ENCODE measurements around the gene POFUT2. TPM values are rescaled to one million over a fixed set of nuclear protein-coding genes. Genes with fewer than 3 reads are reported as not detected.

POFUT2 gene, protein sequence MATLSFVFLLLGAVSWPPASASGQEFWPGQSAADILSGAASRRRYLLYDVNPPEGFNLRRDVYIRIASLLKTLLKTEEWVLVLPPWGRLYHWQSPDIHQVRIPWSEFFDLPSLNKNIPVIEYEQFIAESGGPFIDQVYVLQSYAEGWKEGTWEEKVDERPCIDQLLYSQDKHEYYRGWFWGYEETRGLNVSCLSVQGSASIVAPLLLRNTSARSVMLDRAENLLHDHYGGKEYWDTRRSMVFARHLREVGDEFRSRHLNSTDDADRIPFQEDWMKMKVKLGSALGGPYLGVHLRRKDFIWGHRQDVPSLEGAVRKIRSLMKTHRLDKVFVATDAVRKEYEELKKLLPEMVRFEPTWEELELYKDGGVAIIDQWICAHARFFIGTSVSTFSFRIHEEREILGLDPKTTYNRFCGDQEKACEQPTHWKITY
- 16.9 TPM for total RNA-seq
- long read RNA-seq, transcript POFUT2-203 (9 exons, 2,871 nt): major isoform, 9 of 13 reads
- long read RNA-seq, partial matches to known transcripts: 0 of 13 reads
- long read RNA-seq, other reads (novel, unspliced or antisense): 4 of 13 reads

DNA sequence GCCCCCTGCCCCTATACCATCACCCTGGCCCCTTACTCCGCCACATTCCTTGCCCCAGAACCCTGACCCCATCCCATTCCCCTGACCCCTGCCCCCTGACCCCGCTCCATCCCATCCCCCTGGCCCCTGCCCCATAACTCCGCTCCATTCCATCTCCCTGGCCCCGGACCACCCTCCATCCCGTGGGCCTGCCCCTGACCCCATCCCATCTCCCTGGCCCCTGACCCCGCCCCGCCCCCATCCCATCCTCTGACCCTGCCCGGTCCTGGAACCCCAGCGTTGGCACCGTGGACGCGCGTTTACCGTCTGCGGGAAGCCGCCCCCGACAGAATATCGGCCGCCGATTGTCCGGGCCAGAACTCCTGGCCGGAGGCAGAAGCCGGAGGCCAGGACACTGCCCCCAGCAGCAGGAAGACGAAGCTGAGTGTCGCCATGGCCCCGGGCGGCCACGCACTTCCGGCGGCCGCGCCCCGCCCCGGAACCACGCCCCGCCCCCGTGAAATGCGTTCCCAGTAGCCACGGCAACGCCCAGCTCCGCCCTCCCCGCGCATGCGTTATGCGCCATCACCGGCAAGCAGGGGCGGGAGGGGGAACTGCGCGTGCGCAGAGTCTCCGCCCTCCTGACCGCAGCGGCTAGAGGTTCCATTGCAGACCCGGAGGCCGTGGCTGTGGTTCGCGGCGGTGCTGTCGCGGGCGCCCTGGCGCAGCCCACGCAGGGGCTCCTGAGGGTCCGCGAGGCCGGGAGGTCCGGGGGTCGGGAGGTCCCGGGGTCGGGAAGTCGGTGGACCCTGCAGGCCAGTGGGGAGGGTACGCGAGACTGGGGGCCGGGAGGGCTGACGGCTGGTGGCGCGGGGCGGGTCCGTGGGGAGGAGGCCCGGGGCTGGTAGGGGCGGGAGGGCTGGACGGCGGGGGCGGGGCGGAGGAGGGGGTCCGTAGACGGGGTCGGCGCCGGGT lies at the start of gene POFUT2:
Gene POFUT2, minus strand, starts transcription at position 458 of the 954 bp plus-strand sequence. Its CDS starts 24 bp downstream, at position 434.
- intact Hi-C loops (cut with DNase I): no loop called here
- ATAC-seq (peak; percentile 89), DNase-seq (ENCODE audit: missing footprints) (peak; percentile 97)

DNA sequence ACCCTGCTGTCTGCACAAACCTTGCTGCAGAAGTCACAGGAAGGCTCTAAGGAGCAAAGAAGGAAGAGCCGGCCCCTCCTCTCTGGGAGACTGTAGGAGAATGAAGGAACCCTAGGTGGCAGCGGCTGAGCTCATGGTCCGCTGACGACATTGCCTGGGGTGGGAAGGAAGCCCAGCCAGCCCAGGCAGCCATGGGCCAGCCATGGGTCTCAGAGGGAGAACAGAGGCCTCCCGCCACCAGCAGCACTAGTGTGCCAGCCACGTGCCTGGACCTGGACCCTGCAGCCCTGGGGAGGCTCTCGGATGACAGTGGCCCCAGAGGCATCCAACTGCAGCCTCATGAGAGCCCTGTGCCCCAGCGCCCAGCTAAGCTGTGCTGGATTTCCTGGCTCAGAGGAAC lies 49.2 kb upstream of the POFUT2 start:
- DNase-seq (ENCODE audit: missing footprints): peak; percentile 71
- ATAC-seq: peak; percentile 74
- intact Hi-C loops (cut with DNase I): no loop called here

DNA sequence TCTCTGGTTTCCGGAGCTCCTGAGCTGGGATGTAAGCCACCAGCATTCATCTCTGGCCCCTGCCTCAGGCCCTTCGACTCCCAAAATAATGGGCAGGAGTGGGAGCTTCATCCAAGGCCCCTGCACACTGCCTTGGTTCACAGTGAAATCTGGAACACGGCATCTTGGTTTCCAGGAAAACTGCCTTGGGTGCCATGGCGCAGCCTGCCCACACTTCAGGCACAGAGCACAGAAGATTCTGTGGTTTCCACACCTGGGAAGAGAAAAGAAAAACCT lies 48.8 kb upstream of the POFUT2 start:
- ATAC-seq (no peak), DNase-seq (ENCODE audit: missing footprints) (no peak)
- intact Hi-C loops (cut with DNase I): no loop called here

DNA sequence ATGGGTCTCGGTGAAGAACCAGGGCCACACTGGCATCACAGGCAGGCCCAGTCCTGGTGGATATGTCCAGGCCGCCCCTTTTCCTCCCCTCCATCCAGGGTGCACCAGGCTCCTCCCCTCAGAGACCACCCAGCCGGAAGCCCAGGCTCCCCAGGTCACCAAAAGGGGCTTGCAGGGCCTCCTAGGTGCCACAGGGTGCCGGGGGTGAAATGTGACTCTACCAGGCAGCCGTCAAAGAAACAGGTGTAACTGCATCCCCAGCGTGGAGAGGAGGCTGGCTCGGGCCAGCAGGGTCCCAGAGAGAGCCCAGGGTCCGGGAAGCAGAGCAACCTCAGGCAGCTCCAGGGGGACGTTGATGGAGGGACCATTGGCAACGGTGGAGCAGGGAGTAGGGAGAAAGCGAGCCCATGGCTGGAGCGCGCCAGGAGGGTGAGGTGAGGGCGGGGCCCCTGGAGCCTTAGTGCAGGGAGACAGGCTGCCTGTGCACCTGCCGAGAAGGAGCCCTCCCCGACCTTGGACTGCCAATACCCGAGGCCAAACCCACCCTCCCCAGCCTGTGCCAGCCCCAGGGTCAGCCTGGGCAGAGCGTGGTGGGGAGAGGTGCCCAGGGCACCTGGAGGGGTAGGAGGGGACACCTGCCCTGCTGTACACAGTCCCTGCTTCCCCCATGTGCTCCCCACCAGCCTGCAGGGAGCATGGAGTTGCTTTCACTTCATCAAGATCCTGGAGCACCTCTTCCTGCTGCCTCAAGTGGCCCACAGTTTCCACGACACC lies 48.3 kb upstream of the POFUT2 start:
- intact Hi-C loops (cut with DNase I): no loop called here
- no peak for ATAC-seq
- DNase-seq (ENCODE audit: missing footprints): peak; percentile 51

DNA sequence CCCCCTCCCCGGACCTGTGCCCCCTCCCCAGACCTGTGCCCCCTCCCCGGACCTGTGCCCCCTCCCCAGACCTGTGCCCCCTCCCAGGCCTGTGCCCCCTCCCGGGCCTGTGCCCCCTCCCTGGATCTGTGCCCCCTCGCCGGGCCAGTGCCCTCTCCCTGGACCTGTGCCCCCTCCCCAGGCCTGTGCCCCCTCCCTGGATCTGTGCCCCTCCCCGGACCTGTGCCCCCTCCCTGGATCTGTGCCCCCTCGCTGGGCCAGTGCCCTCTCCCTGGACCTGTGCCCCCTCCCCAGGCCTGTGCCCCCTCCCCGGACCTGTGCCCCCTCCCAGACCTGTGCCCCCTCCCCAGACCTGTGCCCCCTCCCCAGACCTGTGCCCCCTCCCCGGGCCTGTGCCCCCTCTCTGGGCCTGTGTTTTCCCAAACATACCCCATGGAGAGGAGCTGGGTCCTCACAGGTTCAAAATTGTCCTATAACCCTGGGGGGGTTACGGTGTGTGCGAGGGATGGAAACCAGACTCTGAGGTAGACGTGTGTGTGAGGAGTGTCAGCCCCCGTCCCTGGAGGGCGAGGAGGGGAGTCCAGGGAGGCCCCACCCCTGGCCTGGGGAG lies 47.6 kb upstream of the POFUT2 start:
- ATAC-seq (no peak), DNase-seq (ENCODE audit: missing footprints) (peak; percentile 37)
- intact Hi-C loops (cut with DNase I): no loop called here

DNA sequence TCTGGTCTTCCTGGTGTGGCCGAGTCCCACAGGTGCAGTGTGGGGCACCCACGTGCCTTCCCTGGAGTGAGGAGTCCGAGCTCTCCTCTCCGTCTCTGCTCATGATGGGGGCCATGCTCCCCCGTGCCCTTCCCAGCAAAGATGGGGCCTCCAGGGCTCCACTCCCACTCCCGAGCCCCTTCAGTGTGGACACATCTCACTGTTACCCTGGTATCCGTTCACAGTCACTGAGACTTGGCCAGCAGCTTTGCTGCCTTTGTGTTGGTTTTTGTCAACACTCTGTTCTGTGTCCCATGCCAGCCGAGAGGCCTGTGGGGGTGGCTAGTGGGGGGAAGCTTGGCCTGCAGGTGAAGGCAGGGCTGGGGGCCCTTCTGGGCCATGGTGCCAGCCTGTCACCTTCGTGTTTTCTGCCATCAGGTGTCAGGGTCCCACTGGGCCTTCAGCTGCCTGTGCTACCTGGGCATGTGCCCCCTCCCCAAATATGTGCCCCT lies 46.9 kb upstream of the POFUT2 start:
- peak; percentile 14 for DNase-seq (ENCODE audit: missing footprints)
- ATAC-seq: no peak
- intact Hi-C loops (cut with DNase I): no loop called here

DNA sequence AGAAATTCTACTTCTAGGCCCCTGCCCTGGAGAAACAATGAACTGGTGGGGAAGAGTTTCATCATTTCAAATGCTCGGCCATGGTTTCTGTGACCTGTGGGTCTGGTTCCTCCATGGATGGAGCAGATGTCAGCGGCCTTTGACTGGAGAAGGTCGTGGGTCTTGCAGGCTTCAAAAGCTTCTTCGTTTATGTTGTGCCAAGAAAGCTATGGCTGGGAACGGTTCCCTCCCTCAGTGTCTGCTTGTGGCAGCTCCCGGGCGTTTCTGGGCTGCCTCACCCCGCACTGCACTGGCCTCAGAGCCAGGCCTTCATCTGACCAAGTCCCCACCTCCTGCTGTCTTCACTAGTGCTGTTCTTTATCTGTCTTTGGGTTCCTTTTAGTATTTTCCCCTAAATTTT lies 46.4 kb upstream of the POFUT2 start:
- intact Hi-C loops (cut with DNase I): no loop called here
- no peak for ATAC-seq
- DNase-seq (ENCODE audit: missing footprints): peak; percentile 18

DNA sequence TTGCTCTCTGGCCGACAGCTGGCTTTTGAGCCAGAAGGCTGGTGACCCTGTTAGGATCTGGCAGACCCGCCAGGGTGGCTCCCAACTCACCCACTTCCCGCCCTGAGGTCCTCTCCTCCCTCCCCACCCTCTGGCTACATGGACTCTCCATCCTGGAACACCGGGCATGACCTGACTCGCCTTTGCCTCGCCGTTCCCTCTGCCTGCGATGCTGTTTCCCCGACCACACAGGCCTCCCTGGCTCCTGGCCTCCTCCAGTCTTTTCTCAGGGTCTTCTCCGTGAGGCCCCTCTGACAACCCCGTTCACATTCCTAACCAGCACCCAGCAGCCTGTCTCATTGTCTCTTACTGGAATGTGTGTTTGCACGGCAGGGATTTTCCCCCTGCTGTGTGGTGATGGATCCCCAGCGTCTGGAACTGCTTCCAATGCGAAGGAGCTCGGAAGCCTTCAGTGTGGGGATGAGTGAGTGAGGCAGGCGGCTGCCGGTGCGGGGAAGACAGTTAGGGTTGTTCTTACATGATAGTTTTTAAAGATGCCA lies 46.0 kb upstream of the POFUT2 start:
- intact Hi-C loops (cut with DNase I): no loop called here
- peak; percentile 48 for DNase-seq (ENCODE audit: missing footprints)
- ATAC-seq: no peak

DNA sequence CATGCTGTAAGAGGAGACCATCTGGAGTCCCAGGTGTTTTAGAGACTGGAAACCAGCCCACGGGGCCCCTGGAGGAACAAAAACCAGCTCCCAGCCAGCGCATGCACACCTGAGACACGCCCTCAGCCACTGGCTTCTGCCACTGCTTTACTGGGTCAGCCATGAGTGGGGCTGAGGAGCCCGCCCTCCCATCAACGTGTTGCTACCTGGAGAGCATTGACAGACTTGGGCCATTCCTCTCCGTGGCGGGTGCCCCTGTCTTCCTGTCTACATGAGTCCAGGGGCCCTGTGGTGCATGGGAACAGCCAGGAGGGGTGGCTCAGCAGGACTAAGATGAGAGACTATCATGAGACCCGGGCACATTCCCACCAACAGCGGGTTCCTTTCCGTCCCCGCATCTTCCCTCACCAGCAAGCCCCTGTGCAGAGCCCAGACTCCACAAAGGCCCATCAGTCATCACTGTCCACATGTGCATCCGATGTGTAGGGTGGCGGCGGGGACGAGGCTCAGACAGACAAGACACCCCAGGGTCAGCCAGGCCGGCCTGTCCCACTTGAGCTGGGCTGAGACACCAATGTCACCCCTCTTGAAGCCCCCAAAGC lies 45.4 kb upstream of the POFUT2 start:
- intact Hi-C loops (cut with DNase I): no loop called here
- no peak for ATAC-seq
- DNase-seq (ENCODE audit: missing footprints): peak; percentile 18

DNA sequence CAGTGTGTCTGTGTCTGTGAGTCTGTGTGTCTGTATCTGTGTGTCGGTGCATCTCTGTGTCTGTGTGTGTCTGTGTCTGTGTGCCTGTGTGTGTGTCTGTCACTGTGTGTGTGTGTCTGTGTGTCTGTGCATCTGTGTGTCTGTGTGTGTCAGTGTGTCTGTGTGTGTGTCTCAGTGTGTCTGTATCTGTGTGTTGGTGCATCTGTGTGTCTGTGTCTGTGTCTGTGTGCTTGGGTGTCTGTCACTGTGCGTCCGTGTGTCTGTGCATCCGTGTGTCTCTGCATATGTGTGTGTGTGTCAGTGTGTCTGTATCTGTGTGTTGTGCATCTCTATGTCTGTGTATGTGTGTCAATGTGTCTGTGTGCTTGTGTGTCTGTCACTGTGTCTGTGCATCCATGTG lies 44.7 kb upstream of the POFUT2 start:
- intact Hi-C loops (cut with DNase I): no loop called here
- peak; percentile 42 for DNase-seq (ENCODE audit: missing footprints)
- no peak for ATAC-seq

DNA sequence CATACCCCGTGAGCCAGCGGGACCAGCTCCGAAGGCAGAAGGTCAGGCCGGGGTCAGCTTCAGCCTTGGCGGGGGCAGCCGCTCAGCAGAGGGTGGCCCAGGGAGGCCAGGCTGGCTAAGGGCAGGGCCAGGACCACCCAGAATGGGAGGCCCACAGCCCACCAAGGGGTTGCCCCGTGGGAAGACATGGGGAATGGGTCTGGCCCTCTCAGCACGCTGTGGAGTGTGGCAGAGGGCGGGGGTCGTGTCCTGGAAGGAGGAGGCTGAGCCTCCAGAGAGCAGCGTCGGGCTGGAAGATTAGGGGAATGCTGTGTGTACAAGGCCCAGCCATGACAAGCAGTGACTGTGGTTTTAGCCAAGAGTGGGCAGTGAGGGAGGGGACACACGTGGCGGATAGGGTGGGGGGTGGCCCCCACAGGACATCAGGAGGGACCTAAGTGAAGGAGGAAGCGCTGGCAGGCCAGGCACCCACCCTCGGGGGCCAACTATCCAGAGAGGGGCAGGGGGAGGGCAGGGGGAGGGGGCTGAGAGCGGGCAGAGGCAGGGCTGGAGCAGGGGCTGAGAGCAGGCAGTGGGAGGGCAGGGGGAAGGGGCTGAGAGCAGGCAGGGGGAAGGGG lies 43.9 kb upstream of the POFUT2 start:
- DNase-seq (ENCODE audit: missing footprints) (peak; percentile 39), ATAC-seq (no peak)
- intact Hi-C loops (cut with DNase I): no loop called here

DNA sequence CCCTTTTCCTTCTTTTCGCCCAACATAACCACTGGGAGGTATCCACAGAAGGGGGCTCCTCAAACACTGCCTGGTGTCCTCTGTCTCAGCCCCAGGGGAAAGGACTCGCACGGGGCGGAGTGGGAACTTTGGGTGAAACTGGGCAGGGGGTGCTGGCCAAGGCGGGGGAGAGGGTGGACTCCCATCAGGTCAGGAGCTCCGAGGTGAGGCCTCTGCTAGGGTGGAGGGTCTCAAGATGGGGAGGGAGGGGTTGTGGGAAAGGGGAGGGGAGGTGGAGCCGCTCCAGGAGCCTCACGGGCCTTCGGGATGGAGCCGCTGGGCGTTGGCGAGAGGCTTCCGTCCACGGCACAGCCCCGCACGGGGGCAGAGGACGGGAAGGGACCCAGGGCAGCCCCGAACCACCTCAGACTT lies 43.2 kb upstream of the POFUT2 start:
- intact Hi-C loops (cut with DNase I): no loop called here
- DNase-seq (ENCODE audit: missing footprints): peak; percentile 40
- ATAC-seq: no peak

DNA sequence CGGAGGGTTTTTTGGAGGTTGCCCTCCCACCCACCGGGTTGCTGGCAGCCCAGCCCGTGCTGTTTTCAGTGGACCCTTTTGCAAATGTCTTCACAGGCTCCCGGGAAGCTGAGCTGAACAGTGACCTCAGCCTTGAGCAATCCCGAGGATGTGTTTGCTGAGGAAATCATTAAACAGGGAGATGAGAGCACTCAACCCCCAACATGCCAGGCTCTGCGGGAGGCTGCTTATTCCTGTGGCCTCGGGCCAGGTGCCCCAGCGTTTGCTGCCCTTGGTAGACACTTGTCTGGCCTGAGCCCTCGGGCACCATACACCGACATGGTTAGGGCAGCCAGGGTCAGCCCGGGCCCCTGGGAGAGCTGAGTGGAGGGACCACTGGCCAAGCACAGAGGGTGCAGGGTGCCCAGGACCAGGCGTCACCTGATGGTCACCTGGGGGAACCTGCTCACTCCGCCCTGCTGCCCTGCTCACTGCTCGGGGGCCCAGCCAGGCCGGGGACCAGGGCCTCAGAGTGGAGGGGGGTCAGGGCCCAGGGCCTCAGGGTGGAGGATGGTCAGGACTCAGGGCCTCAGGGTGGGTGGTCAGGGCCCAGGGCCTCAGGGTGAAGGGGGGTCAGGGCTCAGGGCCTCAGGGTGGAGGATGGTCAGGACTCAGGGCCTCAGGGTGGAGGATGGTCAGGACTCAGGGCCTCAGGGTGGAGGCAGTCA lies 42.5 kb upstream of the POFUT2 start:
- no peak for ATAC-seq
- intact Hi-C loops (cut with DNase I): no loop called here
- DNase-seq (ENCODE audit: missing footprints): peak; percentile 71

DNA sequence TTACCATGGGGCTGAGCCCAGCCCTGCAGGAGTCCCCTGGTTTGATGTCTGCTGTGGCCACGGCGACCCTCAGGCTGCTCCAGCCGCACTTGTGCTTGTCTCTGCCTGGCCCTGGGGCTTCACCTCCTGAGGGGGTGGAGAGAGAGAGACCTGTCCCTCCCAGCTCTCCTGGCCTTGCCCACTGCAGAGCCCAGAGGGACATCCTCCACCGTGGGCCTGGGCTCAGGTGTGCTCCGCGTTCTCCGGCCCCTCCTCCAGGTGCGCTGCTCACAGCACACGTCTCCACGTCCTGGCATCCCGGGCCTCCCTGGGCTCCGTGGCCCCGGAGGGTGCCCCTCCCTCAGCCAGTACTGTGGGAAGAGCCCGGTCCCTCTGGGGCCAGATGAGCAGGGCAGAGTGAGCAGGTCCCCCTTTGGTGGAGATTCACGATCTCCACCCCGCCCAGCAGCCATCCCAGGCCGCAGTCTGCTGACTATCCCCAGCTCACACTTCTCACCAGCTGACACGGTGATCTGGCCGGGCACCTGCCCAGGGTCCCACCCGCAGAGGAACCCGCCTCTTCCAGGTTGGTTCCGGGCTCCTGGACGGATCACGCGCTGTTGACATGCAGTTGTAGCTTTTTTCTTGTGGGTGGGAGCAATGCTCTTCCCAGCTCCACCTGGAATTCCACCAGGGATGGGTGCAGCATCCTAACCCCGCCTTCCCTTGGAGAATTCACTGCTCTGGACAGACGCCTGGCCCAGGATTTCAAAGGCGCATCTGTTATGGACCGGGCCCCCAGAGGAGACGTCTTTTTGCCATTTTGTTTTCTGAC lies 41.8 kb upstream of the POFUT2 start:
- intact Hi-C loops (cut with DNase I): no loop called here
- DNase-seq (ENCODE audit: missing footprints) (peak; percentile 57), ATAC-seq (no peak)

DNA sequence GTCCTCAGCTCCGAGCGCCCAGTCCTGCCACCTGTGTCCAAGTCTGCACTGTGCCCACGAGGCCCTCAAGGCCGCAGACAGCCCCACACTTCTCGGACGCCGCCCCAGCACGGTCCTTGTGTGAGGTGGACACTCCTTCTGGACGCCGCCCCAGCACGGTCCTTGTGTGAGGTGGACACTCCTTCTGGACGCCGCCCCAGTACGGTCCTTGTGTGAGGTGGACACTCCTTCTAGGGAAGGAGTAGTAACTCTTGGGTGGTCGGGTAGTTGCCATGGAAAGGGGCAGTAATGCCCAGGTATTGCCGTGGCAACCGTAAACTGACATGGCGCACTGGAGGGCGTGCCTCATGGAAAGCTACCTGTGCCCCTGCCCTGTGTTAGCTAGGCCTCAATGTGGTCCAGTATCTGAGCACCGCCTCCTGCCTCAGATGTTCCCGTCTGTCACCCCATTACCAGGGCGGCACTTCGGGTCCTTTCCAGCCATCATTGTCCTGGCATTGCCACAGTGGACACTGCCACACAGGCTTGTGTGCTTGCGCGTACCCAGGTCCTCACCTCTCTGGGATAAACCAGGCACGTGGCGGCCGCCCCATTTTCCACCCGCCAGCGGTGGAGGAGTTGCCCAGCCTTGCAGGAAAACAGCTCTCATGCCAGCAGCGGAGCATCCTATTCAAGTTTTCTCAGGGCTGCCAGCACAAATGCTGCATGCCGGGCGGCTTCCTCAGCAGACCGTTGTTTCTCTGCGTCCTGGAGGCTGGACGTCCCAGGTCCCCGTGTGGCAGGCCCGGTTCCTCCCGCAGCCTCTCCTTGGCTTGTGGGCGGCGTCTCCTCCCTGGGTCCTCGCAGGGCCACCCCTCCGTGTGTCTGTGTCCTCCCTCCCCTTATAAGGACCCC lies 40.8 kb upstream of the POFUT2 start:
- ATAC-seq (no peak), DNase-seq (ENCODE audit: missing footprints) (peak; percentile 55)
- intact Hi-C loops (cut with DNase I): no loop called here

Measured in Right ventricle myocardium inferior (tissue), 1 donor.